Anterior cingulate cortex (tissue), 58 donors: ENCODE results near the gene MAN1C1.
A peak's percentile ranks its signal among the peaks of the same experiment; 100 is the strongest.
"Not testable (repeated sequence)": the region's sequence is repeated elsewhere in the genome, so short reads cannot be mapped to it uniquely, and the experiment has no call there.

ENCODE experiments used
- DNase-seq, 58 donors: peaks; one replicate each; lab custom pipeline; 2025; lab: John Stamatoyannopoulos, UW

MAN1C1 gene

DNA sequence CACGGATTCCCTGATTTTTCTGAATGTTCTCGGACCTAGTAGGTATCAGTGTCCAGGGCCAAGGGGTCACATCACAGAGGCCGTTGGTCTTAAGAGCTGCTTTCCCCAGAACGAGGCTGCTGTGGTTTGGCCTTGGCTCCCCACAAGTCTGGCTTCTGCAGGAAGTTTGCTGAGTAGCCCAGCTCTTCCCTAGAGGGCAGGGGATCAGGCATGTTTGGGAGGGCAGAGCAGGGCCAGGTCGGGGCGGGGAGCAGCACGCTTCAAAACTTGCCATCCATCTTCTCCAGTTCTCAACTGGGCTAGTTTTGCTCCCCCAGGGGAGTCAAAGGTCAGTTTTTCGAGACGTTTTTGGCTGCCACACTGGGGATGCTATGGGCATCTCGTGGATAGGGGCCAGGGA, 37.0 kb downstream of the MAN1C1 start:
- no peak for DNase-seq

DNA sequence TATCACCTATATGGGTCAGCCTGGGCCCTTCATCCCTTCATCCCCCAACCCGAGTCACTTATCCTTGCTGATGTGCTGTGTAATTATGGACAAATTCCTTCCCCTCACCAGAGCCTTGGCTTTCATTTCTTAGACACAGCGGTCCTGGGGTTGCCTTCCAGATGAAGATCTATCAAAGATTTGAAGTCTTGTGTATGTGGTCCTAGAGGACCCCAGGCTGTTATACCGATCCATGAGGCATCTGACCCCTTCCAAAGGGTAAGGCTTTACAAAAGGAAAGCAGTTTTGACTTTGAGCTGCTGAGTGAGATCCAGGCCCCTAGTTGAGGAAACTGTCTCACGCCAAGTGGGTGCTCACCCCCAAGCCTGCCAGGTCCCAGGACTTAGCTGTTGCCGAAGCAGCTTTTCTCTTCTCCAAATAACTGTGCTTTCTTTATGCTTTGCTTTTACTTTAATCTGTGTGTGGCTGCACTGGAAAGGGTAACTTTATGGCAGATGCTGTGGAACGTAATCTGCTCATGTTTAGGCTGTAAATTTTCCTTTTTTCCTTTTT, 37.6 kb downstream of the MAN1C1 start:
- DNase-seq: no peak

DNA sequence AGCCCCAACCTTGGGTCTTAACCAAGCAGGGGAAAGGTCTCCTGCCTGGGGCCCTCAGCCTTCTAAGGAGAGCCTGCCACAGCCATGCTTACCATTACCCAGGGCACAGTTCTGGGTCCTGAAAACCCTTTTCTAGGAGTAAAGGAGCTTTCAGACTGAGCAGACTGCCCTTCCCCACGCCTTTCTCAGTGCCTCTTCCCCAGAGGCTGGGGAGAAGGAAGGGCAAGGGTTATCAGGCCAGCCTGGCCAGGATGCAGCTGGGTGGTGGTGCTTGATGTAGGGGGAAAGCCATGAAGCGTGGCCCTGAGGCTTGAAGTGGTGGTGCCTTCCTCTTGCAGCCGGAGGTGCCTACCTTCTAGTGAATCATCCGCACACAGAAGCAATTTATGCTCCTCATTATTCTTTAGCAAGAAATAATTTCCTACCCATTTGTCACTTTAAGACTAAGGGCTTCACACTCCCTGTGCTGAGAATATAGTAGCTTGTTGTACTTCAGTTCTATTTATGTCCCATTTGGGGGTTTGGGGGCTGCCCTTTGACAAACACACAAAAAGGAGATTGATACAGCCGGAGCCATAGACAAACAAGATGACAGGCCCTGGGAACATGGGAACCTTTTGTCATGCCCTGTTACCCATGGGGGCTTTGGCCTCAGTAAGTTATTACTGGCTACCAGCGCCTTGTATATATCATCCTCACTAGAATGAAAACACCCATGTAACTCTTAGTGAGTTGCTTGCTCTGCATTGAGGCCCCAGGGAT, 40.7 kb downstream of the MAN1C1 start:
- no peak for DNase-seq

DNA sequence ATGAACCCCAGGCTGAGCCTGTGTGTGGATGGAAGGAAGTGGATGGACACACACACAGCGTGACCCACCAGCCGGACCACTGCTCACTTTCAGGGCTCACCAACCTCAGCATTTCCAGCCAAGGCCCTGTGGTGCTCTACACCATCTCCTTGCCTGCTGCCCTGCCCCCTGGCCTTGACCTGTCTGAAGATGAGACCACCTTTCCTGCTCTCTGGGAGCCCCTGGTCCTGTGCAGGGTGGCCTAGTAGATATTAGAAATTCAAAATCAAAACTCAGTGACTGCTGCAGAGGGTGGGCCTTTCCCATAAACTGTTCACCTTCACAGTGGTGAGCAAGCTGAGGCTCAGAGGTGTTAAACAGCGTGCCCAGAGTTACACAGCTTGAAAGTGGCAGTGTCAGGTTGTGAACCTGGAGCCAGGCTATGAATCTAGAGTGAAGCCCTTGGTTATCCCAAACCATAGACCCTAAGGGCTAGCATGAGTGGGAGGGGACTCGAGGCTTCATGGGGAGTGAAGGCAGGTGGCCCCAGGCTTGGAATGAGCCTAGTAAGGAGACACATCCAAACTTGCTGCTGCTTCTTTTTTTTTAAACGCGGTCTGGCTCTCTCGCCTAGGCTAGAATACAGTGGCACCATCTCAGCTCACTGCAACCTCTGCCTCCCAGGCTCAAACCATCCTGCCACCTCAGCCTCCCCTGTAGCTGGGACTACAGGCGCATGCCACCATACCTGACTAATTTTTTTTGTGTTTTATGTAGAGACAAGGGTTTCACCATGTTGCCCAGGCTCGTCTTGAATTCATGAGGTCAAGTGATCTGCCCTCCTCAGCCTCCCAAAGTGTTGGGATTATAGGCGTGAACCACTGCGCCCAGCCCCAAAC, 41.5 kb downstream of the MAN1C1 start:
- no peak for DNase-seq

DNA sequence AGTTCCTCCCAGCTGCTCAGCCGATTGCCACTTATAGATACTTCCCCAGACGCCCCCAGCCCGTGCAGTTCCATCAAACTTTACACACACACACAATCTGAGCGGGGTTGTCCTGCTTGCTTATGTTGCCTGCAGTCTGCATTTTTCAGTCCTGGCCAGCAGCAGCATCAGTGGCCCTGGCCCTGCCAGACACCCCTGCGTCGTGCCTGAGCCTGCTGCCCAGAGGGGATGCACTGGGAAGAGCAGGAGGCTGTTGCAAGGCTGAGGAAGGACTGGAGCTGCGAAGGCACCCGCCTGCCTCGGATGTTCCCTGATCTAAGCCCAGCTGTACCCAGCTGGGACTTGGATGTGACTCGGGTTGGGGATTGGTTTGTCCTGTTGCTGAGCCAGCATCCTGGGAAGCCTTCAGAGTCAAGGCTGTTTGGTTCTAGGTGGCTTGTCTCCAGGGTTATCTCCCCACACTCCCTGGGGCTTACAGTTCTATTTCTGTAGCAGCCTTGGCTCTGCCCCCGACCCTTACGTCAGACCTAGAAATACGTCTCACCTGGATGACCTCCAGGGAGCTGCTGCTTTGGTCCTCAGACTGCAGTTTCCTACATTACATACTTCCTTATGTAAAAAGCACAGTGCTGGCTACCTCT, 42.3 kb downstream of the MAN1C1 start:
- peak in 2 of 58 donors; percentile 13 to 37 for DNase-seq

DNA sequence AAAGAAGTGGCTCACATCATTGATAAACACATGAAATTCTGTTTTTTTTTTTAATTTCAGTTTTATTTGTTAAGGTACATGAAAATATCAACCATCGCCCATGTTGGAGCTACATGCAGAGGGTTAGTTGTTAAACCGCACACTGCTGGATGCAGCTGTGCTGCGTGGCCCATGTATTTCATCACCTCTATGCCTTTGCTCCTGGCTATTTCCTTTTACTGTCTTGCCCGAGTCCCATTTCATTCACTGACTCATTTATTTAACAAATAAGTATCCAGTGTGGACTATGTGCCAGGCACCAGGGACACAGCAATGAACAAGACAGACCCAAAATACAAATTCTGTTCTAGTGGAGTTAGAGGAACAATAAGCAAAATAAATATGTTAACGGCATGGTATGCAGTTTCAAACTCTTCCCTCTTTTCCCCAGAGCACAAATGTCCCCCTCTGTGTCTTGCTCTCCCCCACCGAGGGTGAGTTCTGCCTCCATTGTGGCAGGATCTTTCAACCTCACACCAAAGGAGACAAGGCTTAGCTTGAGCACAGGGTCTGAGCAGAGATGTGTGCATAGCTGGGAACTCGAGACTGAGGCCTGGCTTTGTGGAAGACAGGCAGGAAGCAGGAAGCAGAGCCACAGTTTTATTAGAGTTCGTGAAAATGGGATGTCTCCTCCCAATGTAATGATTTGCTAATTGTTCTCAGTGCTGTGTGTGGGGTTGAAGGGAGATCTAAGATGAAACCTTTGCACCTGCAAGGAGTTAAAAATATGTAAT, 44.6 kb downstream of the MAN1C1 start:
- DNase-seq: no peak

DNA sequence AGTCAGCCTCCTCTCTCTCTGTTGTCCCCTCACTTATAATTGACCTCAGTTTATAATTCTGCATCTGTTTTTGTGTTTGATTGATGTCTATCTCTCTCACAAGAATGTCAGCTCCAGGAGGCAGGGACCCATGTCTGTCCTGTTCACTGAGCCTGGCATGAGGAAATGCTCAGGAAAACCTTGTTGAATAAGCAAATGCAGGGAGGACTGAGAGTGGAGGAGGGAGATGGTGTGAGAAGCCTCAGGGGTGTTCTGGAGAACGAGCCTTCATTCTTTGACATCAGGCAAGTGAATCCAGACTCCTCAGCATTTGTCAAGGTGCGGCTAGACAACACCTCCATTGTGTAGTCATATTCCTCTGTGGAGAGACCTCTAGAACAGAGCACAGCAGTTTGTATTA, 45.5 kb downstream of the MAN1C1 start:
- DNase-seq: no peak

DNA sequence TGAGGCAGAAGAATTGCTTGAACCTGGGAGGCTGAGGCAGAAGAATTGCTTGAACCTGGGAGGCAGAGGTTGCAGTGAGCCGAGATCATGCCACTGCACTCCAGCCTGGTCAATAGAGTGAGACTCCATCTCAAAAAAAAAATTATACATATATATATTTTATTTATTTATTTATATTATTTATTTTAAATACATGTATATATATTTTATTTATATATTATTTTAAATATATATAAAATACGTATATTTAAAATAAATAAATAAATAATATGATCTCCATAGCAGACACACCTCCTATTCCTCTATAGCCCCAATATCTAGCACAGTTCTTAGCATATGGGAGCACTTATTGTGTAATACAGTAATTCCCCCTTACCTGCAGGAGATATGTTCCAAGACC, 46.4 kb downstream of the MAN1C1 start:
- DNase-seq: not testable (repeated sequence)

DNA sequence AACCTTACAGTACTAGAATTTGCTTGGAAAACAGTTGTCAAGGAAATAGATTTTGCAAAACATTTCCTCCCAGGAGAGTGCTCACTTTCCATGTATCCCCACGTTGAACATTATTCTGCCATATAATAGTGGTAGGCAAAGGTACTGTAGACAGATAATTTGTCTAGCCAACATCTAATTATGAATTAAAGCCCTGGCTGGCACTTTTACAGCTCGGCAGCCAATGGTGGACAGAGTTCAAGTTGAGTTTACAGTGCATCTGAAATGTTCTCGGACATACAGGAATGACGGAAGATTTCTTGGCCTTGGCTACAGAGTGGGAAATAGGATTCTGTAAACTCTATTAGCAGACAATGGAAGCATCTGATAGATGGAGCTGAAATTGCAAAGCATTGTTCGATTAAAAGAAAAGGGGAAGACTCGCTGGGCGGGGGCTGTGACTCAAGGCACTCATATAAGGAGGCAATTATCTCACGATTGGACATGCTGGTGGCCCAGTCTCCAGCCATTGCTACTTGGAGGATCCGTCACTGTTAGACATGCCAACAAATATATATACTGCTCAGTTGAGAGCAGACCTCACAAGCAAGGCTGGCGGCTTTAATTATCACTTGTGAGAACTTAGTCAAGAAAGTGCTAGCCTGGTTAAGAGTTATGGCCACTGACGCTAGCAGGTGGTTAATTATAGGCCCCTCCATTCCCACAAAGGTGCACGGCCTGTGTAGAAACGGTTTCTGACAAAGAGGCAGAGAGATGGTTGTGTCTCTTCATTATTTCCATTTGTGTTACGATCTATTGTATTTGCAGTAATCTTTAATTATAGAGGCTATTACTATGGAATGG, 48.0 kb downstream of the MAN1C1 start:
- DNase-seq: no peak

DNA sequence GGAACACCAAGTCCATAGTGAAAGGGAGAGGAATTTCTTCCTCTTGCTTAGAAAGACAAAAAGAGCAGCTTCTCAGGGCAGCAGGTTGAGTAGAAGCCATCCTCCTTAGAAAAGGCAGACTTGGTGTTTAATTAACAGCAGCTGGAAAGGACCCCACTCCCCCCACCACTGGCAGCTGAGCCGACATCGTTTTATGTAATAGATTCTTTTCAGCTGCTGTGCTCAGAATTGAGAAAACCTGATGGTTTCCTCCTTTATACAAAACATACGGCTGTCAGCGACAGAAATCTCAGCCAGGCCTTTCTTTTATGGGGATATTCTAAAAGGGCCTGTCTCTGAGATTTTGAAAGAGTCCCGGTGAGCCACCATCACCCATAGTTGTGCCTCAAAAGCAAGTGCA, 49.9 kb downstream of the MAN1C1 start:
- DNase-seq: no peak

DNA sequence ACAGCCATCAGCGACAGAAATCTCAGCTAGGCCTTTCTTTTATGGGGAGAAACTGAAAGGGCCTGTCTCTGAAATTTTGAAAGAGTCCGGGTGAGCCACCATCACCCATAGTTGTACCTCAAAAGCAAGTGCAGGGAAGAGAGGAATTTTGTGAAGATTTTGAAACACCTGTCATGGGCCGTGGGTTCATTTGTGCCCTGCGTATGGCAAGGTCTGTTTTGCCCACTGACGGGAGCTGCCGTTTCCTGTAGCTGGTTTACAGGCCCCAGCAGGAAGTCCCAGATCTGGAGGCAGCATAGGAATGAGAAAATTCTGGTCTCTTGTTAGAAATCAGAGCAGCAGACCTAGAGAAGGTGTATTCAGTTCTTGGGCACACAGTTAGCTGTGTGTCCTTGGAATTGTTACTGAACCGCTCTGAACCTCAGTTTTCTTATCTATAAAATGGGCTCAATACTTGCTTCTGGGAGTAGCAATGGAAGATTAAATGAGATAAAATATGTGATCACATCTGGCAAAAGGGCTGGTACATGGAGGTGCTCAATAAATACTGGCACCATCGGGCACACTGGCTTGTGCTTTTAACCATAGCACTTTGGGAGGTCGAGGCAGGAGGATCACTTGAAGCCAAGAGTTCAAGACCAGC, 52.5 kb downstream of the MAN1C1 start:
- DNase-seq: no peak

DNA sequence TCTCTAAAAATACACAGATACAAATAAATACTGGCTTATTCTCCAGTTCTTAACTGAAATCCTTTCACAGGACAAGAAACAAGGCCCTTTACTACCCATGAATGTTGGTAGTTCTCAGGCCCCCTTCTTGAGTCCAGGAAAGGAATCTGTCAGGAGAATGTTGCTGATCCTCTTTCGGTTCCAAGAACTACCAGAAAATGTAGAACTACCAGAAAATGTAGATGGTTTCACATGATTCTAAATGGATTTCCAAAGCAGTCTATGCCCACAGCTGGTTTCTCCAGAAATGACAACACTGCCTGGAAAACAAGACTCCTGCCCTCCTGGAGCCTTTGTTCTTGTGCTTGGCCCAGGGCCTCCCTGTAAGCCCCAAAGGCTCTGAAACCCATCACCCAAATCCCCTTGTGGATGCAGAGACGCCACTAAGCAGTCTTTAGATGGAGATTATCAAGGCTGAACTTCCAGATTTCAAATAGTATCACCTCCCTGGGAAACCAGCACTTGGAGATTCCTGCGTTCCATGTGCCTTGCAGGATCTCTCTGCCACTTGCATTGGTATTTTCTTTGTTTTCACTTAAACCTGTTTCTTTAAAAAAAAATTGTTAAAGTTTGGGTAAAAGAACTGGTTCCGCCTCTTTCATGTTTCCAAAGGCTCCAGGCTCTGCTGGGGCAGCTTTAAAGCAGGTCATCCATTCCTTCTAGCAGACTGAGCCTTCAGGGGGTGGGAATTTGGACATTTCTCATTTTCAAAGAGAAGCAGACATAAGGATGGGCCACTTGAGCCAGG, 53.4 kb downstream of the MAN1C1 start:
- DNase-seq: no peak

DNA sequence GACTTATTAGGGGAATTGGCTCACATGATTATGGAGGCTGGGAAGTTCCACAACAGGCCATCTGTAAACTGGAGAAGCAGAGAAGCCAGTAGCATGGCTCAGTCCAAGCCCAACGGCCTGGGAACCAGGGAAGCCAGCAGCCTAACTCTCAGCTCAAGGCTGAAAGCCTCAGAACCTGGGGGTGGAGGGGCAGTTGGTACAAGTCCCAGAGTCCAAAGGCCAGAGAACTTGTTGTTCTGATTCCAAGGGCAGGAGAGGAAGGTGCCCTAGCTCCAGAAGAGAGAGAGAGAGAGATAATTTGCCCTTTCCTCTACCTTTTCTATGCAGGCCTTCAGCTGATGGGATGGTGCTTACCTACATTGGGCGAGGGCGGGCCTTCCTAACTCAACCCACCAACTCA, 55.3 kb downstream of the MAN1C1 start:
- DNase-seq: no peak

DNA sequence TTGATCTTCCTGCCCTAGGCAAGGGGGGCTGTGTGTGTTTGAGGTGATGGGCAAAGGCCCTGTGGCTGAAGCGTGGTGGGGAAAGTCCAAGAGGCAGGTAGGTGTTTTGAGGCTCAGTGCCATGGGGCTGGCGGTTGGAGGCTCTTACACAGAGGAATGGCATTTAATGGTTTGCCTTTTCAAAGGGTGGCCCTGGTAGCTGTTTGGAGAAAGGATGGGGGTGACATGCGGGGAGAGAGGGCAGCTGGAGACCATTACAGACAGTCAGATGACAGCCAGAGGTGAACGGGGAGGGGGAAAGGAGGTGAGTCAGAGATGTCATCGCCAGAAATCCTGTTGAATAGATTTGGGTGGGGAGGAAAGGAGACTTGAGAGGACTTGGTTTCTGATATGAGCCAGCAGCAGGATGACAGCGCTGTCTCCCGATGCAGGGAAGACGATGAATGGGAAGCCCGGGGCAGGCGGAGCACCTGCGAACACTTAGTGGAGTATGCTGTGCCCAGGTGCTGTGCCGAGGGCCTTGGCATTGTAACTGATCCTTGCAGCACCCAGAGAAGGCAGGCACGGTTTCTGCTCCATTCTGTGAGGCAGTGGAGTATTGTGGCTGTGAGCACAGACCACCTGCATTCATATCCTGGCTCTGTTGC, 56.3 kb downstream of the MAN1C1 start:
- DNase-seq: no peak

DNA sequence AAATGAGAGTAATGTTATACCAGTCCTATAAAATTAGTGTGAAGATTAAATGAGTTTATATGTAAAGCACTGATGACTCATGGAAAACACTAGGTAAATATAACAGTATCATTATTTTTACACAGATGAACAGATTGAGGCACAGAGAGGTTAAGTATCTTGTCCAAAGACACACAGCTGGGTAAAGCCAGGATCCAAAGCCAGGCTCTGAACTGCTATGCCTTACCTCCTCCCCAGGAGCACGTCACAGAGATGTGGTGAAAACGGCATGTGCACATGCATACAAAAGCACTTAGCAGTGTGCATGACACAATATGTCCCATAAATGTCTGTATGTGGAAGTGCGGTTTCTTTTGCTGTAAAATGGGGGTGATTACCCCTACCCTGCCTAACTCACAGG, 56.9 kb downstream of the MAN1C1 start:
- DNase-seq: no peak

DNA sequence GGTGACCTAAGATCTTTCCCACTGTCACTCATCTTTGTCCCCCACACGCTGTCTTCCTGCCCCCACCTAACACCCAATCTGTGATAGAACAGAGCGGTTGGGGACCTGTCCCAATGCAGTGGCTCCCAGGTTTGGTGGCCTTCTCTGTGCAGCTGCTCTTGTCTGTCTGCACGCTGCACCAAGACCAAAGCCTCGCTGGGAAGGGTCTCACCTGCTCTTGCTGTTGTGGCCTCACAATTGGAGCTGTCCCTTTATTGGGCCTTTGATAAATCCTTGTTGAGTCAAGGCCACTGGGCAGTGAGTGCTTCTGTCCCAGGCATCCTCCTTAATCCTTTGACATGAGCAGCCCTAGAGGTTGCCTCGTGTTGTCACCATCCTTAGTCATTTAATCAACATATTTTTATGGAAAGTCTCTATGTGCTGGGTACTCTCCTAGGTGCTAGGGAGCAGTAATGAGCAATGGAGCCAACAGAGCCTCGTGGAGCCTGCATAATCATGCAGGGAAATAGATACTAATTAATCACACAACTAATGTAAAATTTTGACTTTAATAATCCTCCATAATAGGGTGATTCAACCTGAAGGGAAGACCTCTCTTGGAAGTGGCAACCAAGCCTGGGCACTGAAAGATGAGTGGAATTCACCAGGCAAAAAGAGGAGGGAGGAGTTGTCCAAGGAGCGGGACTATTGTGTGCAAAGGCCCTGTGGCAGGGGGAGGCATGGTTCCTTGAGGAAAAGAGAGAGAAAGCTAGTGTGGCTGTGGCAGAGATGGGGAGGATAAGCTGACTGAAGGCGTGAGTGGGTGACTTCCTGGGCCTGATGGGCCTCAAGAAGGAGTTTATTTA, 57.6 kb downstream of the MAN1C1 start:
- no peak for DNase-seq

DNA sequence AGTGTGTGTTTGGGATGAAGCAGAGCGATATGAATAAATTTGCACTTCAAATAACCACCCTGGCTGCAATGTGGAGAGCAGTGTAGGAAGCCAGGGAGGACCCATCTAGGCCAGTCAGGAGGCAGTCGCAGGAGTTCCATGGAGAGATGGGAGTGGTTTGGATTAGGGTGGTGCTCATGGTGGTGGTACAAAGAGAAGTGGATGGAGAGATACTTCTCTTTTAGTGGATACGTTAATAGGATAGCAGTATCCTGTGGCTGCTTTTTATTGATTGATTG, 58.2 kb downstream of the MAN1C1 start:
- peak in 1 of 58 donors; percentile 16 for DNase-seq
